Measurements from ENCODE around the gene ZFAND3.

ZFAND3 gene

GRCh38 chr6:37787216-37787615 is 32.3 kb upstream of the ZFAND3 start:
- no peak overlapping the region for H3K4me3 ChIP-seq (ENCODE audit: low read length)
- TF ChIP-seq CTCF (IDR thresholded peaks at IDR 0.05; ENCODE audit: insufficient read depth, low read depth, low read length, missing control alignments), result no peak
- no peak for DNase-seq (ENCODE audit: low read depth)

- DNase-seq (ENCODE audit: low read depth), result peak; percentile 51
- TF ChIP-seq CTCF (IDR thresholded peaks at IDR 0.05; ENCODE audit: insufficient read depth, low read depth, low read length, missing control alignments), result no peak
- no peak overlapping the region for H3K4me3 ChIP-seq (ENCODE audit: low read length)
Observed at GRCh38 chr6:37788259-37788658, 31.3 kb upstream of the ZFAND3 start.

- peak; percentile 92 for TF ChIP-seq CTCF (IDR thresholded peaks at IDR 0.05; ENCODE audit: insufficient read depth, low read depth, low read length, missing control alignments)
- H3K4me3 ChIP-seq (ENCODE audit: low read length), result no peak overlapping the region
- DNase-seq (ENCODE audit: low read depth), result peak; percentile 98
Observed at GRCh38 chr6:37791156-37791919, 28.2 kb upstream of the ZFAND3 start.

GRCh38 chr6:37792457-37793033 is 27.0 kb upstream of the ZFAND3 start:
- no peak overlapping the region for H3K4me3 ChIP-seq (ENCODE audit: low read length)
- no peak for DNase-seq (ENCODE audit: low read depth)
- no peak for TF ChIP-seq CTCF (IDR thresholded peaks at IDR 0.05; ENCODE audit: insufficient read depth, low read depth, low read length, missing control alignments)

GRCh38 chr6:37793067-37793466 is 26.5 kb upstream of the ZFAND3 start:
- no peak for DNase-seq (ENCODE audit: low read depth)
- no peak overlapping the region for H3K4me3 ChIP-seq (ENCODE audit: low read length)
- no peak for TF ChIP-seq CTCF (IDR thresholded peaks at IDR 0.05; ENCODE audit: insufficient read depth, low read depth, low read length, missing control alignments)

GRCh38 chr6:37794825-37795224 is 24.7 kb upstream of the ZFAND3 start:
- no peak overlapping the region for H3K4me3 ChIP-seq (ENCODE audit: low read length)
- TF ChIP-seq CTCF (IDR thresholded peaks at IDR 0.05; ENCODE audit: insufficient read depth, low read depth, low read length, missing control alignments), result no peak
- peak; percentile 57 for DNase-seq (ENCODE audit: low read depth)

Data from epithelial cell of esophagus (primary cell).